ENCODE measurements around the gene CLDN4. TPM values are rescaled to one million over a fixed set of nuclear protein-coding genes. Genes with fewer than 3 reads are reported as not detected.
A peak's percentile ranks its signal among the peaks of the same experiment; 100 is the strongest.

CLDN4 gene
- polyA plus RNA-seq, 1 of the 3 experiments (the other 2 are of a cell fraction): 5.9 TPM

GRCh38 chr7:73841689-73842066, 10.9 kb downstream of the CLDN4 start:
- peaks cover 0 to 8% of the 10 kb centered on the region in 2 experiments; a peak in 1 of 4 replicates for H3K4me1 ChIP-seq (ENCODE audit: control insufficient read depth in 1 of 2, insufficient read depth in 2 of 2, low read depth in 1 of 2, low read length in 1 of 2)
- no peaks in the 10 kb centered on the region for H3K9me3 ChIP-seq
- H3K27ac ChIP-seq (ENCODE audit: low read depth in 2 of 2, low read length in 1 of 2): peak overlapping the region; percentile 57 to 76; a peak in 2 of 4 replicates
- peaks cover 11% of the 10 kb centered on the region for H3F3A ChIP-seq (replicated peaks; ENCODE audit: insufficient read depth)
- H4K20me1 ChIP-seq (ENCODE audit: insufficient read depth): no peaks in the 10 kb centered on the region
- ChIA-PET POLR2A (interaction anchor here (0.6 to 3.0 kb wide), 4 partner anchors 9 to 116 kb away, joined by 3 to 10 read pairs (median 4); no protein-coding TSS in a partner anchor), CTCF (interaction anchor here (0.6 to 11.5 kb wide), 8 partner anchors 9 to 440 kb away, joined by 3 to 80 read pairs (median 3); no protein-coding TSS in a partner anchor)
- no peaks in the 10 kb centered on the region for H3K36me3 ChIP-seq (replicated peaks in 1 of 2; ENCODE audit: control insufficient read depth in 1 of 2, insufficient read depth in 2 of 2, low read length in 1 of 2)
- no peaks in the 10 kb centered on the region for H3K9me2 ChIP-seq
- peaks cover 4% of the 10 kb centered on the region; the same call in 1 of the 2 replicates for H3K79me2 ChIP-seq (ENCODE audit: insufficient read depth)
- 67% methylated on average over 14 of the region's 15 CpGs for WGBS (ENCODE audit: low lambda C conversion rate)
- peak overlapping the region; percentile 57 to 99 for H3K4me3 ChIP-seq (ENCODE audit: low read depth in 2 of 2, low read length in 1 of 2)
- H3K27me3 ChIP-seq (ENCODE audit: insufficient read depth): no peaks in the 10 kb centered on the region
- TF ChIP-seq CTCF (IDR thresholded peaks at IDR 0.05) (0 out of 2 replicates have a peak, but pooled peaks have one; percentile 8), RXRA (IDR thresholded peaks at IDR 0.05; ENCODE audit: borderline replicate concordance, low read depth) (0 out of 2 replicates have a peak, but pooled peaks have one; percentile 32), PBX3 (IDR thresholded peaks at IDR 0.05) (peak; percentile 54; the same call in 1 of the 2 replicates), RCOR1 (IDR thresholded peaks at IDR 0.05; ENCODE audit: low read length) (no peak), TEAD4 (IDR thresholded peaks at IDR 0.05; ENCODE audit: borderline replicate concordance, insufficient read depth) (no peak)
- H3K4me2 ChIP-seq: peak overlapping the region; percentile 100
- peak; percentile 69 for DNase-seq
- peak overlapping the region; percentile 97 for H2AFZ ChIP-seq (ENCODE audit: low read depth)
- peak overlapping the region; percentile 96 for H3K9ac ChIP-seq

GRCh38 chr7:73842067-73842976, 11.5 kb downstream of the CLDN4 start, which contains the start of gene METTL27:
TSS of gene METTL27 (minus strand) at chr7:73842516. CDS start at chr7:73842140, 376 bp downstream.
- H3K27ac ChIP-seq (ENCODE audit: low read depth in 2 of 2, low read length in 1 of 2): peak within 1 kb of the TSS; percentile 57 to 76; a peak in 3 of 4 replicates
- no peaks in the 10 kb centered on the region for H3K9me3 ChIP-seq
- peaks cover 11% of the 10 kb centered on the region for H3F3A ChIP-seq (replicated peaks; ENCODE audit: insufficient read depth)
- H4K20me1 ChIP-seq (ENCODE audit: insufficient read depth): no peaks in the 10 kb centered on the region
- peak within 1 kb of the TSS; percentile 57 to 99 for H3K4me3 ChIP-seq (ENCODE audit: low read depth in 2 of 2, low read length in 1 of 2)
- no peaks in the 10 kb centered on the region for H3K36me3 ChIP-seq (replicated peaks in 1 of 2; ENCODE audit: control insufficient read depth in 1 of 2, insufficient read depth in 2 of 2, low read length in 1 of 2)
- H3K9ac ChIP-seq: peak within 1 kb of the TSS; percentile 96
- peak within 1 kb of the TSS; percentile 100 for H3K4me2 ChIP-seq
- H3K9me2 ChIP-seq: no peaks in the 10 kb centered on the region
- CTCF ChIA-PET: interaction anchor here (0.6 to 11.5 kb wide), 10 partner anchors 9 to 440 kb away, joined by 3 to 80 read pairs (median 4); no protein-coding TSS in a partner anchor
- DNase-seq: peak; percentile 100
- H3K27me3 ChIP-seq (ENCODE audit: insufficient read depth): no peaks in the 10 kb centered on the region
- H3K79me2 ChIP-seq (ENCODE audit: insufficient read depth): peaks cover 4% of the 10 kb centered on the region; the same call in 1 of the 2 replicates
- POLR2A ChIA-PET: interaction anchor here (0.6 to 3.0 kb wide), 7 partner anchors 9 to 285 kb away, joined by 3 to 10 read pairs (median 3); no protein-coding TSS in a partner anchor
- no peak for TF ChIP-seq NRF1 (IDR thresholded peaks at IDR 0.05; ENCODE audit: low read depth, low read length)
- no peak for TF ChIP-seq MEF2A (IDR thresholded peaks at IDR 0.05; ENCODE audit: borderline replicate concordance, low read depth)
- TF ChIP-seq RCOR1 (IDR thresholded peaks at IDR 0.05; ENCODE audit: low read length): no peak
- TF ChIP-seq JUND (IDR thresholded peaks at IDR 0.05): no peak
- peak; percentile 72 for TF ChIP-seq MXI1 (IDR thresholded peaks at IDR 0.05; ENCODE audit: low read depth, low read length)
- TF ChIP-seq TAF1 (IDR thresholded peaks at IDR 0.05; ENCODE audit: borderline replicate concordance, low read depth, low read length): peak; percentile 74
- TF ChIP-seq POLR2AphosphoS5 (IDR thresholded peaks at IDR 0.05; ENCODE audit: low read depth, low read length): peak; percentile 96
- peak; percentile 59 for TF ChIP-seq MAX (IDR thresholded peaks at IDR 0.05; ENCODE audit: low read depth)
- peaks cover 0 to 8% of the 10 kb centered on the region in 2 experiments; a peak in 1 of 4 replicates for H3K4me1 ChIP-seq (ENCODE audit: control insufficient read depth in 1 of 2, insufficient read depth in 2 of 2, low read depth in 1 of 2, low read length in 1 of 2)
- H2AFZ ChIP-seq (ENCODE audit: low read depth): peak within 1 kb of the TSS; percentile 97
- 6% methylated on average over 26 of the region's 45 CpGs for WGBS (ENCODE audit: low lambda C conversion rate)
